Colonic mucosa (tissue), 4 donors: ENCODE results near the gene ITGB5. TPM values are rescaled to one million over a fixed set of nuclear protein-coding genes. Genes with fewer than 3 reads are reported as not detected.

Experiments used
- DNase-seq: peaks from one replicate; pipeline ENCODE4 v3.0.0-alpha.2; 2020
- H3K27ac ChIP-seq: fragments of 200-600 bp; one replicate; pipeline ENCODE4 v1.8.0; 2021
- H3K27me3 ChIP-seq: fragments of 200-600 bp; one replicate; pipeline ENCODE4 v1.8.0; 2021
- H3K36me3 ChIP-seq: fragments of 200-600 bp; one replicate; pipeline ENCODE4 v1.8.0; 2021
- H3K4me1 ChIP-seq: fragments of 200-600 bp; one replicate; pipeline ENCODE4 v1.8.0; 2021; ENCODE audit warnings: mild to moderate bottlenecking
- H3K4me3 ChIP-seq: fragments of 200-600 bp; one replicate; pipeline ENCODE4 v1.8.0; 2021
- H3K9ac ChIP-seq, 2 donors: one replicate each; pipeline ENCODE4 v1.7.0; 2013; ENCODE audit warnings: control low read depth in 2 of 2, low read depth in 2 of 2, low read length in 2 of 2
- H3K9me3 ChIP-seq: fragments of 200-600 bp; one replicate; pipeline ENCODE4 v1.8.0; 2021
- intact Hi-C: fragments of 100-400 bp; cut with DNase I; formaldehyde crosslinking; loops from one replicate; pipeline ENCODE4 v1.14.1; 2022
- total RNA-seq, 2 donors: library from RNA; stranded (reverse); fragmentation: NEBNext Ultra II Directional in 1 of 2; extraction: Animal tissue kit (Norgen Biotek cat#: 25700) in 1 of 2; gene quantifications; one replicate each; pipeline ENCODE4 v1.2.1, GENCODE V29; 2021
- TF ChIP-seq, protein P1 (sequence below): fragments of 200-600 bp; IDR thresholded peaks from one replicate; pipeline ENCODE4 v1.8.0; 2022; ENCODE audit warnings: antibody characterized with exemption, mild to moderate bottlenecking
- donor health status: healthy.
- donor health status: DM: no; HTN: no; CAD: no.
- donor health status: DM: no; HTN: no; CAD: no.

ITGB5 gene
- total RNA-seq, 2 donors from 2014 or later: 74.4 to 74.8 TPM

GRCh38 chr3:124919756-124920155 is 32.6 kb upstream of the ITGB5 start:
- no peak for DNase-seq
- peaks cover 5% of the 10 kb centered on the region for H3K36me3 ChIP-seq
- intact Hi-C loops: loop anchor here (10.0 kb wide), 1 partner anchor 245 kb away; no protein-coding TSS in a partner anchor

GRCh38 chr3:124918524-124918923 is 31.4 kb upstream of the ITGB5 start:
- no peak overlapping the region for H3K4me3 ChIP-seq
- H3K4me1 ChIP-seq: no peaks in the 10 kb centered on the region
- intact Hi-C loops: no loop called here
- H3K9me3 ChIP-seq: no peaks in the 10 kb centered on the region
- no peak overlapping the region for H3K9ac ChIP-seq
- H3K27ac ChIP-seq: no peak overlapping the region
- no peak for DNase-seq
- H3K27me3 ChIP-seq: no peaks in the 10 kb centered on the region
- TF ChIP-seq, protein P1, sequence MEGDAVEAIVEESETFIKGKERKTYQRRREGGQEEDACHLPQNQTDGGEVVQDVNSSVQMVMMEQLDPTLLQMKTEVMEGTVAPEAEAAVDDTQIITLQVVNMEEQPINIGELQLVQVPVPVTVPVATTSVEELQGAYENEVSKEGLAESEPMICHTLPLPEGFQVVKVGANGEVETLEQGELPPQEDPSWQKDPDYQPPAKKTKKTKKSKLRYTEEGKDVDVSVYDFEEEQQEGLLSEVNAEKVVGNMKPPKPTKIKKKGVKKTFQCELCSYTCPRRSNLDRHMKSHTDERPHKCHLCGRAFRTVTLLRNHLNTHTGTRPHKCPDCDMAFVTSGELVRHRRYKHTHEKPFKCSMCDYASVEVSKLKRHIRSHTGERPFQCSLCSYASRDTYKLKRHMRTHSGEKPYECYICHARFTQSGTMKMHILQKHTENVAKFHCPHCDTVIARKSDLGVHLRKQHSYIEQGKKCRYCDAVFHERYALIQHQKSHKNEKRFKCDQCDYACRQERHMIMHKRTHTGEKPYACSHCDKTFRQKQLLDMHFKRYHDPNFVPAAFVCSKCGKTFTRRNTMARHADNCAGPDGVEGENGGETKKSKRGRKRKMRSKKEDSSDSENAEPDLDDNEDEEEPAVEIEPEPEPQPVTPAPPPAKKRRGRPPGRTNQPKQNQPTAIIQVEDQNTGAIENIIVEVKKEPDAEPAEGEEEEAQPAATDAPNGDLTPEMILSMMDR: no peak
- H3K36me3 ChIP-seq: peaks cover 5% of the 10 kb centered on the region

More at GRCh38 chr3:124919756-124920155, 32.6 kb upstream of the ITGB5 start:
- Histone ChIP-seq H3K4me3 (no peak overlapping the region), H3K9me3 (no peaks in the 10 kb centered on the region), H3K4me1 (no peaks in the 10 kb centered on the region), H3K27ac (no peak overlapping the region), H3K9ac (no peak overlapping the region), H3K27me3 (no peaks in the 10 kb centered on the region)
- TF ChIP-seq, protein P1: no peak

DNA sequence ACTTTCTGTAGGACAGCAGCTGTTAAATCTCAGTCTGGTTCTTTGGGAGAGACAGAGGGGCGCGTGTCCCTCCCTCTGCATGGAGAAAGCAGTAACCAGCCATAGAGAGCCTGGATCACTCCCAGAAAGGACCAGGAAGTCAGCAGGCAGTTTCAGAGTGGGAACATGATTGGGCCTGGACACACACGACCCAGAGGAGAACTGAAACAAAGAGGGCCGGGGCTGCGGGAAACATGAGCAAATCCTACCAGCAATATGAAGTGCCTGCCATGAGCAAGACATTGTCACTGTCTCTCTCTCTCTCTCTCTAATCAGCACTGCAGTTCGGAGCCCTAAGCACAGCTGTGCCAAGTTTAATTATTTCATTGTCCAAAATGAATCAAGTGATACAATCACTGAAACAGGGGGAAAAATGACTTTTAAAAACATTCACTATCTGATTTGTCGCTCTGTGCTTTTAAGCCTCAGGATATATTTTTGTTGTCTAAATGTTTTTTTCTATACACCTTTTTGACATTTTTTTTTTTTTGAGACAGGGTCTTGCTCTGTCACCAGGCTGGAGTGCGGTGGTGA is 29.8 kb upstream of the ITGB5 start:
- H3K36me3 ChIP-seq: peaks cover 5% of the 10 kb centered on the region
- intact Hi-C loops: no loop called here

GRCh38 chr3:124915254-124915653 is 28.1 kb upstream of the ITGB5 start:
- DNase-seq: no peak
- intact Hi-C loops: no loop called here
- H3K9me3 ChIP-seq: no peaks in the 10 kb centered on the region
- TF ChIP-seq, protein P1: no peak
- H3K4me3 ChIP-seq: no peak overlapping the region
- H3K4me1 ChIP-seq: no peaks in the 10 kb centered on the region
- H3K36me3 ChIP-seq: peaks cover 5% of the 10 kb centered on the region
- H3K9ac ChIP-seq: no peak overlapping the region
- H3K27me3 ChIP-seq: no peaks in the 10 kb centered on the region
- no peak overlapping the region for H3K27ac ChIP-seq

More for the DNA sequence above, 29.8 kb upstream of the ITGB5 start:
- Histone ChIP-seq H3K4me3 (no peak overlapping the region), H3K27ac (no peak overlapping the region), H3K27me3 (no peaks in the 10 kb centered on the region), H3K9ac (no peak overlapping the region), H3K9me3 (no peaks in the 10 kb centered on the region), H3K4me1 (no peaks in the 10 kb centered on the region)
- no peak for DNase-seq
- TF ChIP-seq, protein P1: no peak

DNA sequence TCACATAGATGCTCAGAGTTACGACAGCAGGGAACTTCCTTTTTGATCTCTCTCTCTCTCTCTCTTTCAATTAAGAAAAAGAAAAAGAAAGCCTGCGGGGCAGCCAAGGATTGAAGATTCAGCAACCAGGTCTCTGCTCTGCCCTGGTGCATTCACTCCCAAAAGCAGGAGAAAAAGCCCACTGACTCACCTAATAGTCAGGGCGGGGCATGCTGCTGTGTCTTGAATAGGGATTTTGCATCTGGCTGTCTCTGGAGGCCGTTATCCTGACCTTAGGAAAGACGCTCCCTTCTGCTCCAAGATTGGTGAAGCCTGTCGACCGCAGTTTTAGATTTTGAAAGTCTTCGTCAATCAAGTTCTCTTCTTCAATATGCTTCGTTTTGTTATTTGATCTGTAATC is 20.8 kb upstream of the ITGB5 start:
- no peak overlapping the region for H3K27ac ChIP-seq
- TF ChIP-seq, protein P1: no peak
- no peak overlapping the region for H3K4me3 ChIP-seq
- H3K4me1 ChIP-seq: no peaks in the 10 kb centered on the region
- no peaks in the 10 kb centered on the region for H3K27me3 ChIP-seq
- H3K36me3 ChIP-seq: peaks cover 14% of the 10 kb centered on the region
- no peak for DNase-seq
- H3K9ac ChIP-seq: no peak overlapping the region
- H3K9me3 ChIP-seq: no peaks in the 10 kb centered on the region
- intact Hi-C loops: no loop called here
